ENCODE measurements around the gene ZNF280C.
"Not testable (repeated sequence)": the region's sequence is repeated elsewhere in the genome, so short reads cannot be mapped to it uniquely, and the experiment has no call there.

The ZNF280C gene

GRCh38 chrX:130260316-130260715 is 8.4 kb downstream of the ZNF280C start:
- DNase-seq, result peak; percentile 51

GRCh38 chrX:130253916-130254315 is 14.8 kb downstream of the ZNF280C start:
- no peak for DNase-seq

GRCh38 chrX:130251671-130252070 is 17.0 kb downstream of the ZNF280C start:
- no peak for DNase-seq

GRCh38 chrX:130247996-130248395 is 20.7 kb downstream of the ZNF280C start:
- DNase-seq, result no peak

GRCh38 chrX:130246084-130246483 is 22.6 kb downstream of the ZNF280C start:
- no peak for DNase-seq

GRCh38 chrX:130245441-130245840 is 23.3 kb downstream of the ZNF280C start:
- no peak for DNase-seq

- not testable (repeated sequence) for DNase-seq
Observed at GRCh38 chrX:130231184-130231583, 37.5 kb downstream of the ZNF280C start.

GRCh38 chrX:130228871-130229270 is 39.8 kb downstream of the ZNF280C start:
- DNase-seq, result no peak

GRCh38 chrX:130224810-130225209 is 43.9 kb downstream of the ZNF280C start:
- no peak for DNase-seq

- DNase-seq, result no peak
Observed at GRCh38 chrX:130216320-130216719, 52.4 kb downstream of the ZNF280C start.

GRCh38 chrX:130213376-130213775 is 55.3 kb downstream of the ZNF280C start:
- DNase-seq, result no peak

GRCh38 chrX:130212371-130212770 is 56.3 kb downstream of the ZNF280C start:
- DNase-seq, result no peak

GRCh38 chrX:130211415-130212186 is 57.1 kb downstream of the ZNF280C start:
- DNase-seq, result no peak

GRCh38 chrX:130204647-130205046 is 64.1 kb downstream of the ZNF280C start:
- DNase-seq, result no peak

- no peak for DNase-seq
Observed at GRCh38 chrX:130197464-130197863, 71.2 kb downstream of the ZNF280C start.

- no peak for DNase-seq
Observed at GRCh38 chrX:130196466-130196865, 72.2 kb downstream of the ZNF280C start.

- DNase-seq, result no peak
Observed at GRCh38 chrX:130190801-130191200, 77.9 kb downstream of the ZNF280C start.

- DNase-seq, result peak; percentile 49
Observed at GRCh38 chrX:130186651-130187050, 82.0 kb downstream of the ZNF280C start.

- DNase-seq, result no peak
Observed at GRCh38 chrX:130184857-130185256, 83.8 kb downstream of the ZNF280C start.

- no peak for DNase-seq
Observed at GRCh38 chrX:130184168-130184567, 84.5 kb downstream of the ZNF280C start.

GRCh38 chrX:130179579-130180215 is 89.0 kb downstream of the ZNF280C start:
- DNase-seq, result no peak

- DNase-seq, result no peak
Observed at GRCh38 chrX:130179170-130179569, 89.5 kb downstream of the ZNF280C start.

GRCh38 chrX:130176942-130177341 is 91.8 kb downstream of the ZNF280C start:
- DNase-seq, result no peak

- no peak for DNase-seq
Observed at GRCh38 chrX:130176354-130176776, 92.3 kb downstream of the ZNF280C start.

- DNase-seq, result no peak
Observed at GRCh38 chrX:130174937-130175336, 93.8 kb downstream of the ZNF280C start.

All from NCI-H524 treated with DMSO at 0.1 percent for 48 hours (cell line).